ENCODE measurements around the gene SAMM50.

SAMM50 gene

DNA sequence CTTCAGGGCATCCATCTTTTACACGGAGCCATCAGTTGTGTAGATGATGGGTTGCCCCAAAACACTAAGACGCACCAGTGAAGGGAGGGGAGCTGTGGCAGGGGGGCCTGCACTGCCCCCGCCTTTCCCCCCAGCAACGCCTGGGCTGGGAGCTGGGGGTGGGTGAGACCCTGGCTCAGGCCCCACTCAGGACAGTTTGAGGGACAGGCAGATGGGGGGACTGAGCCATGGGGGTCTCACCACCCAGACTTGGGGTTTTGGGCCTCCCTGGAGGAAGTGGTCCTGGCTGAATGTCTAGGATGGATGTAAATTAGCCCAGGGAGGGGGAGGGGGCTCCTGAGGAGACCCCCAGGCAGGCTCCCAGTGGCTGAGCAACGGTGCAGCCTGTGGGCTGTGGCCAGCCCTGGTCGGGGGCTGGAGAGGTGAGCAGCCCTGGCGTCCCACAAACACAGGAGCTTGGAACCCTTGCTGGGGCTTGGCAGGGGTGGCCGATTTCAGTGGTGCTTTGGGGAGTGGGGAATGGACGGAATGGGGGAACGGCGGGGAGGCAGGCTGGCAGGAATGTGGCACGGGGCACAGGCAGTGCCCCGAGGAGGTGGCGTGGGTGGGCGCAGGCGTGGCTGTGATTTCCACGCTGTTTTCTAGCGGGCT is 74.9 kb downstream of the SAMM50 start:
- TF ChIP-seq SPI1 (IDR thresholded peaks at IDR 0.05; ENCODE audit: low read depth, low read length) (no peak), PAX5 (IDR thresholded peaks at IDR 0.05; ENCODE audit: insufficient read depth, low read length, severe bottlenecking) (no peak), TAF1 (IDR thresholded peaks at IDR 0.05; ENCODE audit: low read depth, low read length) (no peak), POLR2AphosphoS5 (IDR thresholded peaks at IDR 0.05; ENCODE audit: low read depth, low read length) (no peak), POLR2A (IDR thresholded peaks at IDR 0.05; ENCODE audit: low read depth, low read length) (no peak), POU2F2 (IDR thresholded peaks at IDR 0.05; ENCODE audit: low read depth, low read length) (no peak)
- DNase-seq (ENCODE audit: insufficient read length, low spot score), result no peak
- FAIRE-seq, result peak; percentile 54

DNA sequence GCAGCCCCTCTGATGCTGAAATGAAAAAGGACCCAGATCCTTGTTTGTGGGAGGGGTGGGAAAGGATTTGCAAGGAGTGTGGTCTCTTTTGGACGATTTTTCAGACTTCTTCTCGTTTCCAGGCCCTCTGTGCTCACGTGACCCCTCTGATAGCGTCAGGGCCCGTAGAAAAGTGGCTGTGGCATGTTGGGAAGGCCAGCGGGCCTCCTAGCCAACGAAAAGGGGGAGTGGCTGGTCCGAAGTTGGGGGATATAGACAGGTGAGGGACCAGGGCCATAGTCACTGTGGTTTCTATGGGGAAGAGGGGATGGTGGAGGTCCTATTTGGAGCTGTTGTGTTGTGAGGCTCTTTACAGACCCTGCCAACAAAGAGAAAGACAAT is 75.5 kb downstream of the SAMM50 start:
- TF ChIP-seq POLR2A (IDR thresholded peaks at IDR 0.05; ENCODE audit: low read depth, low read length), result no peak
- TF ChIP-seq POU2F2 (IDR thresholded peaks at IDR 0.05; ENCODE audit: low read depth, low read length), result no peak
- no peak for TF ChIP-seq POLR2AphosphoS5 (IDR thresholded peaks at IDR 0.05; ENCODE audit: low read depth, low read length)
- no peak for TF ChIP-seq PAX5 (IDR thresholded peaks at IDR 0.05; ENCODE audit: insufficient read depth, low read length, severe bottlenecking)
- no peak for TF ChIP-seq TAF1 (IDR thresholded peaks at IDR 0.05; ENCODE audit: low read depth, low read length)
- TF ChIP-seq SPI1 (IDR thresholded peaks at IDR 0.05; ENCODE audit: low read depth, low read length), result no peak
- DNase-seq (ENCODE audit: insufficient read length, low spot score) (no peak), FAIRE-seq (no peak)

DNA sequence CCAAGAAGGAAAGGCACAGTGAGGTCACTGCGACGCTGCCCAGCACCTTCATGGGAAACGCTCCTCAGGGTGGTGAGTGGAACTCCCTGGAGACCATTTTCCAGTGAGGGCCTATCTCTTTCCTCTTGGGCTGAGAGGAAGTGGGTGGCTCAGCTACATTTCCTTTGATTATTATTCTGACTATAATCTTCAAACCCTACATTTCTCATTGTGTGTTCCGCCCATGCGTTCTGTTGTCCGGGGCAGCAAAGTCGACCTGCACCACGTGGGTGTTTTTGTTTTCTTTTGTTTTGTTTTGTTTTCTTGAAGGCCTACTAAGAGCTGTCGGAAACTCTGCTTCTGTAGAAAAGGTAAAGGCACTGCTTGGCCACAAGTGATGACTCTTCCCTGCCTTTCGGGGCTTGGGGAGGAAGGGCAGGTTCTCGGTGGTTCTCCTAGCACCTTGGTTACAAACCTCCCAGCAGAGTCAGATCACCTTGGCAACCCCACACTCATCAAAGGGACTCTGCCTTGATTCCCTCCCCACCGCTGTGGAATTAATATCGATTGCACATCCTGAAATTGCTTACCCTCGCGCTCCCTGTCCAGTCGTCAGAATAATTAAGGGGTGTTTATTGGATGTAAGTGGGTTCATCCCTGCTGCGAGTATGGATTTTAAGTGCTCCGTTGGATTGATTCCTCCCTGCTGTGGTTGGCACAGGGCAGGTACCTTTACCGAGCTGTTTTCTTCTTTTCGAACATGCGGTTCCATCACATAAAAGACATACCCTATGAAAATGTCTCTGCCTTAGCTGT is 76.1 kb downstream of the SAMM50 start:
- DNase-seq (ENCODE audit: insufficient read length, low spot score), result no peak
- FAIRE-seq, result no peak

DNA sequence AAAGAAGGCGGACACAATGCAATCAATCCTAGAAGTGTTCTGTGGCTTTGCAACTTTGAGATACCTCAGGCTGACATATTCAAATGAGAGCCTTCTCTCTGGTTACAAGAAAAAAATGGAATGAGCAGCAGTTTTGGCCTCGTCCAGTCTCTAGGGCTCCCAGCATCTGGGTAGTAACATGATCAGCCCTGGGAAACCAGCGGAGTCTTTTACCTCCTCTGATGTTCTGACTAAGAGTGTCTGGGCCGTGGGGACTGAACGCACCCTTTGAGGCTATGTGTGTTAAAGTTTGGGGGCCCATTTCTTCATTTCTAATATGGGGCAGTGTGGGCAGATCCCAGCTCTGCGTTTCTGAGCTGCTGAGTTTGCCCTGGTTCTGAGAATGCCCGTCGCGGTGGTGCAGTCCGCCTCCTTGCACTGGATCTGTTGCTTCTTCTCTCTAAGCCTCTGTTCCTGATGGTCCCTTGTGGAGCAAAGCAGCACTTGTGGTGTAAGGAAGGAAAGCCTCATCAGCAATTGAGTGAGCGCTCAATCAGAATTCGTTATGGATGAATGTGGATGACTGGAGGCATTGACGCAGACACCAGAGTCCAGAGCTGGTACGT is 77.0 kb downstream of the SAMM50 start:
- FAIRE-seq, result no peak
- no peak for TF ChIP-seq SPI1 (IDR thresholded peaks at IDR 0.05; ENCODE audit: low read depth, low read length)
- no peak for TF ChIP-seq POLR2A (IDR thresholded peaks at IDR 0.05; ENCODE audit: low read depth, low read length)
- TF ChIP-seq POU2F2 (IDR thresholded peaks at IDR 0.05; ENCODE audit: low read depth, low read length), result no peak
- TF ChIP-seq TAF1 (IDR thresholded peaks at IDR 0.05; ENCODE audit: low read depth, low read length), result no peak
- TF ChIP-seq PAX5 (IDR thresholded peaks at IDR 0.05; ENCODE audit: insufficient read depth, low read length, severe bottlenecking), result no peak
- TF ChIP-seq POLR2AphosphoS5 (IDR thresholded peaks at IDR 0.05; ENCODE audit: low read depth, low read length), result no peak
- no peak for DNase-seq (ENCODE audit: insufficient read length, low spot score)

More for the DNA sequence above, 76.1 kb downstream of the SAMM50 start:
- TF ChIP-seq POU2F2 (IDR thresholded peaks at IDR 0.05; ENCODE audit: low read depth, low read length) (no peak), PAX5 (IDR thresholded peaks at IDR 0.05; ENCODE audit: insufficient read depth, low read length, severe bottlenecking) (no peak), SPI1 (IDR thresholded peaks at IDR 0.05; ENCODE audit: low read depth, low read length) (peak; percentile 19; the same call in 1 of the 2 replicates)

DNA sequence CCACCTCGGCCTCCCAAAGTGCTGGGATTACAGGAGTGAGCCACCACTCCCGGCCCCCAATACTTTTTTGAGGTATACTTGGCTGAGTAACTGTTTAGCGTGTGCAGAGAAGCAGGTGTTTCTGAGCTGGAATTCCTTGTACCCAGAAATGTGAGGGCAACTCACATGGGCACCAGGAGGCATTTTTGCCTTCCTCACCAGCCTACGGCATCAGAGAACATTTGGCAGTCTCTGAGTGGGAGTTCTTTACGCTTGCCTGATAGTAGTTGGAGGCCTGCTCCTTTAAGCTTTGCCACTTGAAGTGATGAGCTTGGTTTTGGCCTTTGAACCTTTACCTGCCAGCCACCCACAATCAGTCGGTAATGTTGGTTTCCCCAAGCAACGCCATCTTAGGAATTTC is 78.0 kb downstream of the SAMM50 start:
- FAIRE-seq (no peak), DNase-seq (ENCODE audit: insufficient read length, low spot score) (no peak)
- TF ChIP-seq TAF1 (IDR thresholded peaks at IDR 0.05; ENCODE audit: low read depth, low read length), result no peak
- TF ChIP-seq POLR2AphosphoS5 (IDR thresholded peaks at IDR 0.05; ENCODE audit: low read depth, low read length), result no peak

DNA sequence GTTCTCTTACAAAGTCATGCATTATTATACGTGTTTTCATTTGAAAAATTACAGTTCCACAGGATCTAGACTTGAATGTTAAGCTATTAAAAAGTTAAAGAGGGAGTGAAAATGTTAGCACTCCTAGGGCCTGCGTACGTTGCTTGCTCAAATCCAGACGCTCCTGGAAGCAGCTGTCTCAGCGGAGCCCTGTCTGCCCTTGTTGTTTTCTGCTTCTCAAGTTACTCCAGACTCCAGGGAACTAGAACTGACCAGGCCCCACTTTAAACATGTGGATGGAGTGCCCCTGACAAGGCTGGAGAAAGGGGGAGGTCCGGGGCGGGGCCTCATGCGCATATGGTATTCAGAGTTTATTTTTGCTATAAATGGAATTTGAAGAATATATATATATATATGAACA is 78.5 kb downstream of the SAMM50 start:
- FAIRE-seq (no peak), DNase-seq (ENCODE audit: insufficient read length, low spot score) (no peak)
- TF ChIP-seq POU2F2 (IDR thresholded peaks at IDR 0.05; ENCODE audit: low read depth, low read length), result no peak
- TF ChIP-seq POLR2AphosphoS5 (IDR thresholded peaks at IDR 0.05; ENCODE audit: low read depth, low read length), result no peak
- TF ChIP-seq POLR2A (IDR thresholded peaks at IDR 0.05; ENCODE audit: low read depth, low read length), result no peak
- TF ChIP-seq SPI1 (IDR thresholded peaks at IDR 0.05; ENCODE audit: low read depth, low read length), result no peak
- no peak for TF ChIP-seq TAF1 (IDR thresholded peaks at IDR 0.05; ENCODE audit: low read depth, low read length)
- no peak for TF ChIP-seq PAX5 (IDR thresholded peaks at IDR 0.05; ENCODE audit: insufficient read depth, low read length, severe bottlenecking)

DNA sequence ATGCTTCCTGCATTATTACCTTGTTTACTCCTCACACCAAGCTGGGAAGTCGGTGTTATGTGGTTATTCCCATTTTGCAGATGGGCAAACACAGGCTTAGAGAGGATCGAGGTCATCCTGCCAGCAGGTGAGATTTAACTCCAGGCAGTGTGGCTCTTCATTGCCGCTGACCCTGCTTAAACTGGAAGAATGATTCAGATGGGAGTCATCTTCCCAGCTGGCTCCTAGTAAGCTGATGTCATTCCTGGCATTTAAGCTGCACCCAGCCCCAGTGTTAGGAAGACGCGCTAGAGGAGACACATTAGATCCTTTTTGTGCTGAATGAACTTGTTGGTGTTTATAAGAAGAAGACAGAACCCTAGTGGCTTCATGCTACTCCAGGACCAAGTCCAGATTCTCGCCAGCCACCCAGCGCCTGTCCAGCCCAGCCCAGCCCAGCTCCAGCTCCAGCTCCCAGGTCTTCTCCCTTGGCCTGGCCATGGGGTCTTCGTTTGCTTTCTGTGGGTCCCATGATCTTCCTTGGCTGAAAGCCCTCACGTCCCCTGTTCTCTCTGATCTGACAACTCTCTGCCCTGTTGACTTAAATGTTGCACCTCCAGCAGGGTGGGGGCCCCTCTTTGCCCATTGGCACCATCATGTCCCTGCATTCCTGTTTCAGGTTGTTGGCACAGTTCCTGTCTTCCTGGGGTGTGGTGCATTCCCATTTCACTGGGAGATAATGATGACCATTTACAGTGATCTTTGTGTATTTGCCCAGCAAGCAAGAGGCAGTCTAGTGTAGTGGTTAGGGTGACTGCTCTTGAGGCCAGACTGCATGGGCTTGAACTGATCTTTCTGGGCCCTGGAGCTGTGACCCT is 82.5 kb downstream of the SAMM50 start:
- DNase-seq (ENCODE audit: insufficient read length, low spot score), result no peak
- TF ChIP-seq SPI1 (IDR thresholded peaks at IDR 0.05; ENCODE audit: low read depth, low read length) (no peak), POLR2A (IDR thresholded peaks at IDR 0.05; ENCODE audit: low read depth, low read length) (no peak), POLR2AphosphoS5 (IDR thresholded peaks at IDR 0.05; ENCODE audit: low read depth, low read length) (no peak), TAF1 (IDR thresholded peaks at IDR 0.05; ENCODE audit: low read depth, low read length) (no peak), POU2F2 (IDR thresholded peaks at IDR 0.05; ENCODE audit: low read depth, low read length) (no peak), PAX5 (IDR thresholded peaks at IDR 0.05; ENCODE audit: insufficient read depth, low read length, severe bottlenecking) (no peak)
- FAIRE-seq, result peak; percentile 55

DNA sequence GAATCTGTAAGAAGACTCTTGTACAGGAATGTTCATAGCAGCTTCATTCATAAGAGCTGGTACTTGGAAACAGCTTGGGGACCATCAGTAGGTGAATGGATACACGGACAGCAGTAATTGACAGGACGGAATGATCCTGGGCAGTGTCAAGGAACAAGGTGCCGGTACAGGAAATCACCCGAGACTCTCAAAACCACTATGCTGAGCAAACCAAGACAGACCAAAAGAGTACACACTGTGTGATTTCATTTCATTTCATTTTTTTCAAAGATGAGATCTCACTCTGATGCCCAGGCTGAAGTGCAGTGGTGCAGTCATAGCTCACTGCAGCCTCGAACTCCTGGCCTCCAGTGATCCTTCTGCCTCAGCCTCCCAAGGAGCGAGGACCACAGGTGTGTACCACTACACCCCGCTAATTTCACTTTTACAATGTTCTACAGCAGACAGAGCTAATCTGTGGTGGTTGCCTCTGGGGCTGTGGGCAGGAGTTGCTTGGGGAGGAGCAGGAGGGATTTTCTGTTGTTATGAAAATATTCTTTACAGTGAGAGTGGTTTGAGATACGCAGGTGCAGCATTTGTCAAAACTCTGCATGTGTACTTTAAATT is 84.4 kb downstream of the SAMM50 start:
- FAIRE-seq, result no peak
- TF ChIP-seq POU2F2 (IDR thresholded peaks at IDR 0.05; ENCODE audit: low read depth, low read length) (no peak), POLR2AphosphoS5 (IDR thresholded peaks at IDR 0.05; ENCODE audit: low read depth, low read length) (no peak), PAX5 (IDR thresholded peaks at IDR 0.05; ENCODE audit: insufficient read depth, low read length, severe bottlenecking) (no peak), SPI1 (IDR thresholded peaks at IDR 0.05; ENCODE audit: low read depth, low read length) (no peak), POLR2A (IDR thresholded peaks at IDR 0.05; ENCODE audit: low read depth, low read length) (no peak), TAF1 (IDR thresholded peaks at IDR 0.05; ENCODE audit: low read depth, low read length) (no peak)
- DNase-seq (ENCODE audit: insufficient read length, low spot score), result no peak

Data from GM12891 (cell line).